Stimulated activated CD8-positive, alpha-beta memory T cell treated with anti-CD3 and anti-CD28 coated beads, Interleukin-7, amount 100 ng/mL, for 48 hours (primary cell): ENCODE results near the gene KRTAP4-7.
"Not testable (repeated sequence)": the region's sequence is repeated elsewhere in the genome, so short reads cannot be mapped to it uniquely, and the experiment has no call there.

Experiments
- DNase-seq, 2 donors: peaks; one replicate each; pipeline ENCODE4 v3.0.0-alpha.2; 2020; ENCODE audit warnings: low read depth in 1 of 2; ENCODE audit errors: extremely low read depth in 1 of 2

KRTAP4-7 gene

GRCh38 chr17:41107941-41108450, 24.0 kb downstream of the KRTAP4-7 start:
- no peak for DNase-seq

- DNase-seq = not testable (repeated sequence)
These were observed 24.9 kb downstream of the KRTAP4-7 start for GRCh38 chr17:41108728-41109386.

- DNase-seq = no peak
These were observed 27.4 kb downstream of the KRTAP4-7 start for GRCh38 chr17:41111151-41111885.

- DNase-seq = no peak
These were observed 32.3 kb downstream of the KRTAP4-7 start for GRCh38 chr17:41116297-41116696.

GRCh38 chr17:41117846-41118386, 34.0 kb downstream of the KRTAP4-7 start, which contains the start of gene KRTAP4-11:
KRTAP4-11 (minus strand) TSS chr17:41118373; CDS start chr17:41118315, 58 bp downstream.
- not testable (repeated sequence) for DNase-seq

- DNase-seq = no peak
These were observed 34.8 kb downstream of the KRTAP4-7 start for GRCh38 chr17:41118721-41119120.

GRCh38 chr17:41119696-41120690, 36.0 kb downstream of the KRTAP4-7 start:
- DNase-seq = not testable (repeated sequence)

- DNase-seq = no peak
These were observed 37.8 kb downstream of the KRTAP4-7 start for GRCh38 chr17:41121742-41122141.

- not testable (repeated sequence) for DNase-seq
These were observed 39.5 kb downstream of the KRTAP4-7 start for GRCh38 chr17:41123292-41123990.

- not testable (repeated sequence) for DNase-seq
These were observed 40.0 kb downstream of the KRTAP4-7 start, which contains the start of gene KRTAP4-12 for GRCh38 chr17:41123991-41124371. KRTAP4-12 (minus strand) TSS chr17:41124182; CDS start chr17:41124122, 60 bp downstream.

GRCh38 chr17:41125064-41125463, 41.1 kb downstream of the KRTAP4-7 start:
- no peak for DNase-seq

GRCh38 chr17:41126412-41126811, 42.5 kb downstream of the KRTAP4-7 start:
- no peak for DNase-seq

GRCh38 chr17:41127371-41127770, 43.4 kb downstream of the KRTAP4-7 start:
- no peak for DNase-seq

- DNase-seq = no peak
These were observed 48.0 kb downstream of the KRTAP4-7 start for GRCh38 chr17:41131979-41132378.

GRCh38 chr17:41133880-41134735, 50.2 kb downstream of the KRTAP4-7 start:
- DNase-seq = no peak
